ENCODE results near the gene TMCO4. TPM values are rescaled to one million over a fixed set of nuclear protein-coding genes. Genes with fewer than 3 reads are reported as not detected.

The TMCO4 gene
- total RNA-seq, 1 donor from 2014 or later = 1.8 TPM

- Histone ChIP-seq H4K20me1 (ENCODE audit: insufficient read depth, low read length) (no peaks in the 10 kb centered on the region), H3K79me2 (ENCODE audit: insufficient read depth, low read length) (no peaks in the 10 kb centered on the region), H3K9ac (ENCODE audit: low read length) (no peak overlapping the region), H3K27ac (ENCODE audit: low read depth, low read length) (no peak overlapping the region), H3K9me3 (ENCODE audit: insufficient read depth, low read depth, low read length) (no peaks in the 10 kb centered on the region), H3K4me3 (ENCODE audit: insufficient read depth, low read depth, low read length) (no peak overlapping the region), H3K4me2 (ENCODE audit: low read length) (no peak overlapping the region), H3K36me3 (ENCODE audit: insufficient read depth, low read length) (no peaks in the 10 kb centered on the region), H3K4me1 (ENCODE audit: insufficient read depth, low read length) (peaks cover 19% of the 10 kb centered on the region), H2AFZ (ENCODE audit: low read depth, low read length) (no peak overlapping the region), H3K27me3 (ENCODE audit: insufficient read depth, low read length) (no peaks in the 10 kb centered on the region)
- DNase-seq (ENCODE audit: low read depth) = no peak
- no peak for TF ChIP-seq EZH2 (IDR thresholded peaks at IDR 0.05; ENCODE audit: insufficient read depth, low read length)
- TF ChIP-seq, protein P1, sequence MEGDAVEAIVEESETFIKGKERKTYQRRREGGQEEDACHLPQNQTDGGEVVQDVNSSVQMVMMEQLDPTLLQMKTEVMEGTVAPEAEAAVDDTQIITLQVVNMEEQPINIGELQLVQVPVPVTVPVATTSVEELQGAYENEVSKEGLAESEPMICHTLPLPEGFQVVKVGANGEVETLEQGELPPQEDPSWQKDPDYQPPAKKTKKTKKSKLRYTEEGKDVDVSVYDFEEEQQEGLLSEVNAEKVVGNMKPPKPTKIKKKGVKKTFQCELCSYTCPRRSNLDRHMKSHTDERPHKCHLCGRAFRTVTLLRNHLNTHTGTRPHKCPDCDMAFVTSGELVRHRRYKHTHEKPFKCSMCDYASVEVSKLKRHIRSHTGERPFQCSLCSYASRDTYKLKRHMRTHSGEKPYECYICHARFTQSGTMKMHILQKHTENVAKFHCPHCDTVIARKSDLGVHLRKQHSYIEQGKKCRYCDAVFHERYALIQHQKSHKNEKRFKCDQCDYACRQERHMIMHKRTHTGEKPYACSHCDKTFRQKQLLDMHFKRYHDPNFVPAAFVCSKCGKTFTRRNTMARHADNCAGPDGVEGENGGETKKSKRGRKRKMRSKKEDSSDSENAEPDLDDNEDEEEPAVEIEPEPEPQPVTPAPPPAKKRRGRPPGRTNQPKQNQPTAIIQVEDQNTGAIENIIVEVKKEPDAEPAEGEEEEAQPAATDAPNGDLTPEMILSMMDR (IDR thresholded peaks at IDR 0.05; ENCODE audit: insufficient read depth, low read depth, low read length) = no peak
- Mint-ChIP-seq H3K4me1 (ENCODE audit: low read depth, unreplicated experiment) (peaks cover 14% of the 10 kb centered on the region), H3K9me3 (ENCODE audit: unreplicated experiment) (no peaks in the 10 kb centered on the region), H3K27me3 (ENCODE audit: low read depth, unreplicated experiment) (peaks cover 14% of the 10 kb centered on the region), H3K4me3 (ENCODE audit: unreplicated experiment) (no peak overlapping the region), H3K27ac (ENCODE audit: unreplicated experiment) (no peak overlapping the region), H3K36me3 (ENCODE audit: low read depth, unreplicated experiment) (peaks cover 4% of the 10 kb centered on the region)
- no peak for FAIRE-seq
Measured at GRCh38 chr1:19772053-19772452, 27.7 kb downstream of the TMCO4 start.

GRCh38 chr1:19771350-19771749 lies 28.4 kb downstream of the TMCO4 start:
- H2AFZ ChIP-seq (ENCODE audit: low read depth, low read length) = no peak overlapping the region
- H3K27me3 Mint-ChIP-seq (ENCODE audit: low read depth, unreplicated experiment) = peaks cover 14% of the 10 kb centered on the region
- no peaks in the 10 kb centered on the region for H3K27me3 ChIP-seq (ENCODE audit: insufficient read depth, low read length)
- no peak overlapping the region for H3K4me3 Mint-ChIP-seq (ENCODE audit: unreplicated experiment)
- H3K9ac ChIP-seq (ENCODE audit: low read length) = no peak overlapping the region
- H3K36me3 Mint-ChIP-seq (ENCODE audit: low read depth, unreplicated experiment) = peaks cover 4% of the 10 kb centered on the region
- peaks cover 16% of the 10 kb centered on the region for H3K4me1 Mint-ChIP-seq (ENCODE audit: low read depth, unreplicated experiment)
- H3K9me3 ChIP-seq (ENCODE audit: insufficient read depth, low read depth, low read length) = no peaks in the 10 kb centered on the region
- H3K4me3 ChIP-seq (ENCODE audit: insufficient read depth, low read depth, low read length) = no peak overlapping the region
- no peak for DNase-seq (ENCODE audit: low read depth)
- no peak for FAIRE-seq
- TF ChIP-seq, protein P1 (IDR thresholded peaks at IDR 0.05; ENCODE audit: insufficient read depth, low read depth, low read length) = no peak
- no peak for TF ChIP-seq EZH2 (IDR thresholded peaks at IDR 0.05; ENCODE audit: insufficient read depth, low read length)
- no peaks in the 10 kb centered on the region for H4K20me1 ChIP-seq (ENCODE audit: insufficient read depth, low read length)
- no peak overlapping the region for H3K27ac ChIP-seq (ENCODE audit: low read depth, low read length)
- no peak overlapping the region for H3K27ac Mint-ChIP-seq (ENCODE audit: unreplicated experiment)
- H3K4me1 ChIP-seq (ENCODE audit: insufficient read depth, low read length) = peaks cover 22% of the 10 kb centered on the region
- no peak overlapping the region for H3K4me2 ChIP-seq (ENCODE audit: low read length)
- no peaks in the 10 kb centered on the region for H3K79me2 ChIP-seq (ENCODE audit: insufficient read depth, low read length)
- H3K9me3 Mint-ChIP-seq (ENCODE audit: unreplicated experiment) = no peaks in the 10 kb centered on the region
- no peaks in the 10 kb centered on the region for H3K36me3 ChIP-seq (ENCODE audit: insufficient read depth, low read length)

- Histone ChIP-seq H3K9ac (ENCODE audit: low read length) (no peak overlapping the region), H4K20me1 (ENCODE audit: insufficient read depth, low read length) (no peaks in the 10 kb centered on the region), H3K36me3 (ENCODE audit: insufficient read depth, low read length) (no peaks in the 10 kb centered on the region), H3K27me3 (ENCODE audit: insufficient read depth, low read length) (no peaks in the 10 kb centered on the region), H3K27ac (ENCODE audit: low read depth, low read length) (no peak overlapping the region), H3K4me3 (ENCODE audit: insufficient read depth, low read depth, low read length) (no peak overlapping the region), H3K9me3 (ENCODE audit: insufficient read depth, low read depth, low read length) (no peaks in the 10 kb centered on the region), H2AFZ (ENCODE audit: low read depth, low read length) (no peak overlapping the region), H3K4me2 (ENCODE audit: low read length) (no peak overlapping the region), H3K4me1 (ENCODE audit: insufficient read depth, low read length) (peaks cover 30% of the 10 kb centered on the region), H3K79me2 (ENCODE audit: insufficient read depth, low read length) (no peaks in the 10 kb centered on the region)
- Mint-ChIP-seq H3K9me3 (ENCODE audit: unreplicated experiment) (no peaks in the 10 kb centered on the region), H3K27me3 (ENCODE audit: low read depth, unreplicated experiment) (peaks cover 14% of the 10 kb centered on the region), H3K36me3 (ENCODE audit: low read depth, unreplicated experiment) (peaks cover 4% of the 10 kb centered on the region), H3K4me1 (ENCODE audit: low read depth, unreplicated experiment) (peaks cover 23% of the 10 kb centered on the region), H3K4me3 (ENCODE audit: unreplicated experiment) (no peak overlapping the region), H3K27ac (ENCODE audit: unreplicated experiment) (no peak overlapping the region)
- TF ChIP-seq EZH2 (IDR thresholded peaks at IDR 0.05; ENCODE audit: insufficient read depth, low read length) = no peak
- DNase-seq (ENCODE audit: low read depth) (no peak), FAIRE-seq (no peak)
Measured at GRCh38 chr1:19770436-19771190, 29.1 kb downstream of the TMCO4 start.
